H7 (cell line): ENCODE results near the gene TRAF3IP3. TPM values are rescaled to one million over a fixed set of nuclear protein-coding genes. Genes with fewer than 3 reads are reported as not detected.

Experiments used
- DNase-seq: peaks from one replicate; pipeline ENCODE4 v3.0.0; 2012
- H3K27me3 ChIP-seq: 2 replicates; pipeline ENCODE4 v1.6.0; 2011; ENCODE audit warnings: mild to moderate bottlenecking, low read length; ENCODE audit not compliant: control insufficient read depth, insufficient read depth
- H3K36me3 ChIP-seq: replicated peaks from 2 replicates; pipeline ENCODE4 v1.5.1; 2011; ENCODE audit warnings: low read length; ENCODE audit not compliant: control insufficient read depth, insufficient read depth
- H3K4me3 ChIP-seq: 2 replicates; pipeline ENCODE4 v1.5.1; 2011; ENCODE audit warnings: low read depth, mild to moderate bottlenecking, control low read depth, low read length, moderate library complexity; ENCODE audit not compliant: insufficient read depth
- total RNA-seq: library from RNA; depleted of rRNA; stranded (reverse); fragments of >200 nt; shearing (Covaris generic); gene quantifications from 2 replicates; pipeline ENCODE4 v1.2.3, GENCODE V29; 2014; rRNA removed

The TRAF3IP3 gene
- total RNA-seq, 1 experiment from 2014 or later: not detected

- no peaks in the 10 kb centered on the region; the same call in 1 of the 2 replicates for H3K27me3 ChIP-seq
- peaks cover 7% of the 10 kb centered on the region for H3K36me3 ChIP-seq
- H3K4me3 ChIP-seq: peak within 1 kb of the TSS; percentile 82
- DNase-seq: peak; percentile 74
These were observed 71.8 kb downstream of the TRAF3IP3 start, which contains the start of gene UTP25 for GRCh38 chr1:209827384-209828262. Gene UTP25, plus strand, starts transcription at chr1:209827972. Its CDS starts 92 bp downstream, at chr1:209828064.

- Histone ChIP-seq H3K36me3 (peaks cover 18% of the 10 kb centered on the region), H3K4me3 (no peak overlapping the region), H3K27me3 (no peaks in the 10 kb centered on the region)
- no peak for DNase-seq
These were observed 73.9 kb downstream of the TRAF3IP3 start for GRCh38 chr1:209829716-209830115.

GRCh38 chr1:209830722-209831121 lies 74.9 kb downstream of the TRAF3IP3 start:
- no peak for DNase-seq
- H3K36me3 ChIP-seq: peaks cover 18% of the 10 kb centered on the region
- H3K4me3 ChIP-seq: no peak overlapping the region
- H3K27me3 ChIP-seq: no peaks in the 10 kb centered on the region

- DNase-seq: no peak
- Histone ChIP-seq H3K4me3 (no peak overlapping the region), H3K36me3 (peaks cover 19% of the 10 kb centered on the region), H3K27me3 (no peaks in the 10 kb centered on the region)
These were observed 75.8 kb downstream of the TRAF3IP3 start for GRCh38 chr1:209831615-209832014.

Other genes with a start within 250 kb of the TRAF3IP3 start
- 0.45 and 0.63 TPM in 2 replicates for gene CAMK1G, start 172.3 kb upstream of the TRAF3IP3 start, total RNA-seq
- 0.45 and 1.0 TPM in 2 replicates for gene LAMB3, start 103.6 kb upstream of the TRAF3IP3 start, total RNA-seq
- gene G0S2, start 80.6 kb upstream of the TRAF3IP3 start, total RNA-seq: 0.48 and 0.74 TPM in 2 replicates
- not detected in 2 replicates for gene HSD11B1, start 51.2 kb upstream of the TRAF3IP3 start, total RNA-seq
- 5.9 and 6.1 TPM in 2 replicates for gene C1orf74, start 28.5 kb downstream of the TRAF3IP3 start, total RNA-seq
- gene IRF6, start 50.1 kb downstream of the TRAF3IP3 start, total RNA-seq: 2.3 and 4.1 TPM in 2 replicates
- 8.7 and 12.3 TPM in 2 replicates for gene UTP25, start 71.9 kb downstream of the TRAF3IP3 start, total RNA-seq
- 9.1 and 10.6 TPM in 2 replicates for gene SYT14, start 182.2 kb downstream of the TRAF3IP3 start, total RNA-seq